A549 (cell line): ENCODE measurements around the gene TRERF1. TPM values are rescaled to one million over a fixed set of nuclear protein-coding genes. Genes with fewer than 3 reads are reported as not detected.
A peak's percentile ranks its signal among the peaks of the same experiment; 100 is the strongest.

Experiments used
- ATAC-seq, 2 experiments: fragments of 200-7000 bp in 1 of 2; fragments of >200 bp in 1 of 2; cut with Nextera tagmentation in 1 of 2; cut with Tn5 transposase in 1 of 2; 3 replicates each; pipeline versions ENCODE4 v1.8.0 to v1.9.1; 2018 to 2020; ENCODE audit warnings: mild to moderate bottlenecking in 1 of 2, moderate library complexity in 1 of 2
- CTCF ChIA-PET: fragments of 300-600 bp; sonication (Branson Sonifier 250); formaldehyde crosslinking; extraction: SDS; loops from one replicate; lab custom pipeline; 2021; ENCODE audit warnings: antibody characterized with exemption, inconsistent platforms; lab: Yijun Ruan, JAX
- POLR2A ChIA-PET: fragments of 350-600 bp; formaldehyde crosslinking; extraction: SDS; loops from one replicate; lab custom pipeline; 2021; ENCODE audit warnings: antibody characterized with exemption, inconsistent platforms; lab: Yijun Ruan, JAX
- DNase-seq, 2 experiments: peaks; one replicate each; pipeline versions ENCODE4 v3.0.0 to v3.0.0-alpha.2; 2011 to 2016; ENCODE audit warnings: low read depth in 1 of 2, low spot score in 1 of 2
- FAIRE-seq: peaks from 2 replicates; lab custom pipeline; 2011; peaks lifted over from hg19 to GRCh38; lab: Jason Lieb, UNC
- H3K27ac ChIP-seq, 2 experiments: fragments of >200 bp; sonication (Bioruptor Twin); formaldehyde crosslinking; 3 replicates each; pipeline ENCODE4 v1.5.1; 2016 to 2017
- H3K4me1 ChIP-seq: fragments of >200 bp; sonication (Bioruptor Twin); formaldehyde crosslinking; 3 replicates; pipeline ENCODE4 v1.6.1; 2016
- H3K4me2 ChIP-seq: fragments of >200 bp; sonication (Bioruptor Twin); formaldehyde crosslinking; 3 replicates; pipeline ENCODE4 v1.6.1; 2016
- H3K4me3 ChIP-seq: fragments of >200 bp; sonication (Bioruptor Twin); formaldehyde crosslinking; 3 replicates; pipeline ENCODE4 v1.5.1; 2016
- H3K9me3 ChIP-seq: fragments of >200 bp; sonication (Bioruptor Twin); formaldehyde crosslinking; 3 replicates; pipeline ENCODE4 v1.6.1; 2016
- E2F6 ChIP-seq: IDR thresholded peaks from 2 replicates; pipeline ENCODE4 v1.6.1; 2012; ENCODE audit warnings: low read depth, borderline replicate concordance
- EHMT2 ChIP-seq: fragments of 200-600 bp; sonication (generic); IDR thresholded peaks from 2 replicates; pipeline ENCODE4 v1.6.1; 2016; ENCODE audit warnings: antibody characterized with exemption, low read depth, mild to moderate bottlenecking, moderate library complexity
- ESRRA ChIP-seq: fragments of 150-350 bp; IDR thresholded peaks from 2 replicates; pipeline ENCODE4 v1.6.1; 2014; ENCODE audit warnings: mild to moderate bottlenecking, low read length, borderline replicate concordance
- FOSL2 ChIP-seq, 2 experiments: fragments of 450-650 bp in 1 of 2; fragments of >200 bp in 1 of 2; sonication (Bioruptor Twin) in 1 of 2; formaldehyde crosslinking; IDR thresholded peaks; 2 replicates each; pipeline versions ENCODE4 v1.5.0 to v1.6.1; 2016 to 2020; ENCODE audit warnings: mild to moderate bottlenecking in 1 of 2, moderate library complexity in 1 of 2
- FOXS1 ChIP-seq: fragments of 250-450 bp; sonication (Bioruptor Pico); IDR thresholded peaks from 2 replicates; pipeline ENCODE4 v1.5.0; 2020; ENCODE audit warnings: mild to moderate bottlenecking, moderate library complexity
- GATA3 ChIP-seq: IDR thresholded peaks from 2 replicates; pipeline ENCODE4 v1.6.1; 2012; ENCODE audit warnings: borderline replicate concordance
- HDAC2 ChIP-seq: fragments of 200-600 bp; sonication (generic); IDR thresholded peaks from 2 replicates; pipeline ENCODE4 v1.6.1; 2016
- HES2 ChIP-seq: fragments of >200 bp; sonication (Bioruptor Twin); formaldehyde crosslinking; IDR thresholded peaks from 2 replicates; pipeline ENCODE4 v1.6.1; 2016
- HMGXB4 ChIP-seq: fragments of 250-450 bp; sonication (Bioruptor Pico); IDR thresholded peaks from 2 replicates; pipeline ENCODE4 v1.5.0; 2021; ENCODE audit warnings: mild to moderate bottlenecking, moderate library complexity, borderline replicate concordance
- JUNB ChIP-seq: fragments of >200 bp; sonication (Bioruptor Twin); formaldehyde crosslinking; IDR thresholded peaks from 2 replicates; pipeline ENCODE4 v1.6.1; 2016
- KDM5A ChIP-seq: fragments of 200-600 bp; sonication (generic); IDR thresholded peaks from 2 replicates; pipeline ENCODE4 v1.6.1; 2016; ENCODE audit warnings: antibody characterized with exemption, mild to moderate bottlenecking
- MAFK ChIP-seq: fragments of 450-650 bp; IDR thresholded peaks from 2 replicates; pipeline ENCODE4 v1.6.1; 2014; ENCODE audit not compliant: partially characterized antibody
- NR3C1 ChIP-seq: fragments of >200 bp; sonication (Bioruptor Twin); formaldehyde crosslinking; IDR thresholded peaks from 3 replicates; pipeline ENCODE4 v1.6.1; 2017
- RARB ChIP-seq: fragments of 250-450 bp; sonication (Bioruptor Pico); IDR thresholded peaks from 2 replicates; pipeline ENCODE4 v1.8.0; 2021; ENCODE audit warnings: mild to moderate bottlenecking, moderate library complexity
- RFX5 ChIP-seq: fragments of 450-650 bp; IDR thresholded peaks from 2 replicates; pipeline ENCODE4 v1.7.1; 2014; ENCODE audit warnings: antibody characterized with exemption, mild to moderate bottlenecking, moderate library complexity
- SMC3 ChIP-seq: fragments of >200 bp; sonication (Bioruptor Twin); formaldehyde crosslinking; IDR thresholded peaks from 3 replicates; pipeline ENCODE4 v1.6.1; 2018; ENCODE audit warnings: inconsistent platforms
- SREBF2 ChIP-seq: fragments of 450-650 bp; IDR thresholded peaks from 2 replicates; pipeline ENCODE4 v1.6.1; 2014; ENCODE audit warnings: mild to moderate bottlenecking, moderate library complexity
- ZC3H11A ChIP-seq: fragments of 450-650 bp; IDR thresholded peaks from 2 replicates; pipeline ENCODE4 v1.6.1; 2014; ENCODE audit warnings: antibody characterized with exemption, mild to moderate bottlenecking
- ZSCAN20 ChIP-seq: fragments of 250-450 bp; sonication (Bioruptor Pico); IDR thresholded peaks from 2 replicates; pipeline ENCODE4 v1.8.0; 2022; ENCODE audit warnings: mild to moderate bottlenecking, moderate library complexity
- WGBS: methylation state at CpG from one replicate; pipeline ENCODE4 v1.1.6; 2017; ENCODE audit errors: missing lambda C conversion rate; 5-methylcytosine and 5-hydroxymethylcytosine counted together
- polyA plus RNA-seq, 4 experiments: library from polyadenylated mRNA; depleted of rRNA in 3 of 4; stranded (reverse); fragments of >200 nt; fragmentation: RNase III in 1 of 4; extraction: RNeasy Plus Mini Kit Qiagen cat#74134 plus additional on column Dnase treatment in 1 of 4; gene quantifications; 2 replicates in 3 of 4; 3 replicates in 1 of 4; pipeline ENCODE4 v1.2.3, GENCODE V29; 2011 to 2017
- TF ChIP-seq, protein P1 (sequence below): IDR thresholded peaks from 2 replicates; pipeline ENCODE4 v1.6.1; 2012

Gene TRERF1
- polyA plus RNA-seq, 2 of the 4 experiments (the other 2 are of a cell fraction), result 2.4 to 3.5 TPM

GRCh38 chr6:42199106-42199981 is 252.4 kb downstream of the TRERF1 start:
- ATAC-seq, result peak in 1 of 2 experiments; percentile 17; a peak in 1 of 6 replicates
- POLR2A ChIA-PET, result interaction anchor here (0.6 kb wide), 1 partner anchor 691 kb away, joined by 3 read pairs; a partner anchor contains a TSS
- peak in 1 of 2 experiments; percentile 34 for DNase-seq
- no peak for FAIRE-seq
- TF ChIP-seq RFX5 (no peak), KDM5A (no peak), FOXS1 (CRISPR knock-in tag) (no peak), HDAC2 (no peak)
- Histone ChIP-seq H3K4me3 (no peak overlapping the region), H3K9me3 (no peaks in the 10 kb centered on the region), H3K4me2 (peak overlapping the region; percentile 55), H3K27ac (peak overlapping the region; percentile 72 to 86), H3K4me1 (peaks cover 76% of the 10 kb centered on the region)
- CTCF ChIA-PET, result interaction anchor here (0.6 to 5.8 kb wide), 5 partner anchors 15 to 123 kb away, joined by 3 to 31 read pairs (median 4); no protein-coding TSS in a partner anchor
- 82% methylated on average over 5 of the region's 5 CpGs for WGBS

GRCh38 chr6:42197555-42198362 is 254.0 kb downstream of the TRERF1 start:
- ChIA-PET CTCF (interaction anchor here (5.8 kb wide), 1 partner anchor 16 kb away, joined by 31 read pairs; no protein-coding TSS in a partner anchor), POLR2A (no interaction called here)
- Histone ChIP-seq H3K4me3 (no peak overlapping the region), H3K4me1 (peaks cover 76% of the 10 kb centered on the region), H3K9me3 (no peaks in the 10 kb centered on the region), H3K27ac (peak overlapping the region; percentile 72 to 86), H3K4me2 (peak overlapping the region; percentile 67)
- TF ChIP-seq GATA3 (peak; percentile 29; the same call in 1 of the 2 replicates), RFX5 (no peak), FOSL2 (IDR thresholded peaks at IDR 0.05) (peak; percentile 64), FOSL2 (CRISPR knock-in tag; IDR thresholded peaks at IDR 0.05) (peak; percentile 84), JUNB (0 out of 2 replicates have a peak, but pooled peaks have one; percentile 19)
- TF ChIP-seq, protein P1, sequence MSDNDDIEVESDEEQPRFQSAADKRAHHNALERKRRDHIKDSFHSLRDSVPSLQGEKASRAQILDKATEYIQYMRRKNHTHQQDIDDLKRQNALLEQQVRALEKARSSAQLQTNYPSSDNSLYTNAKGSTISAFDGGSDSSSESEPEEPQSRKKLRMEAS, result peak; percentile 60
- WGBS, result 33% methylated on average over 13 of the region's 13 CpGs
- peak; percentile 62 to 68 for DNase-seq
- FAIRE-seq, result no peak
- ATAC-seq, result peak; percentile 71 to 79

GRCh38 chr6:42195415-42195814 is 256.3 kb downstream of the TRERF1 start:
- POLR2A ChIA-PET, result interaction anchor here (0.6 kb wide), 1 partner anchor 698 kb away, joined by 4 read pairs; no protein-coding TSS in a partner anchor
- no peak for DNase-seq
- H3K27ac ChIP-seq, result peak overlapping the region in 1 of 2 experiments; percentile 47; a peak in 2 of 6 replicates
- no peak overlapping the region for H3K4me3 ChIP-seq
- ATAC-seq, result no peak
- CTCF ChIA-PET, result interaction anchor here (1.0 to 4.7 kb wide), 4 partner anchors 19 to 31 kb away, joined by 3 to 21 read pairs (median 4); no protein-coding TSS in a partner anchor
- WGBS, result 80% methylated on average over 4 of the region's 4 CpGs
- no peak for FAIRE-seq
- no peak for TF ChIP-seq E2F6
- no peak for TF ChIP-seq HDAC2
- TF ChIP-seq RFX5, result no peak
- no peak for TF ChIP-seq SMC3
- no peak for TF ChIP-seq FOSL2 (IDR thresholded peaks at IDR 0.05)
- no peak for TF ChIP-seq FOSL2 (CRISPR knock-in tag; IDR thresholded peaks at IDR 0.05)
- no peak for TF ChIP-seq RARB (CRISPR knock-in tag)
- TF ChIP-seq GATA3, result no peak
- TF ChIP-seq, protein P1, result no peak
- TF ChIP-seq ZSCAN20 (CRISPR knock-in tag), result no peak
- TF ChIP-seq MAFK, result no peak
- TF ChIP-seq HMGXB4, result no peak
- no peak for TF ChIP-seq NR3C1
- no peak for TF ChIP-seq ESRRA
- no peak for TF ChIP-seq HES2
- no peak for TF ChIP-seq ZC3H11A
- TF ChIP-seq SREBF2, result no peak
- TF ChIP-seq EHMT2, result no peak
- H3K9me3 ChIP-seq, result no peaks in the 10 kb centered on the region
- peaks cover 57% of the 10 kb centered on the region for H3K4me1 ChIP-seq
- no peak overlapping the region for H3K4me2 ChIP-seq
